Measurements from ENCODE around the gene KCTD15. TPM values are rescaled to one million over a fixed set of nuclear protein-coding genes. Genes with fewer than 3 reads are reported as not detected.

The KCTD15 gene
- total RNA-seq, 4 donors from 2014 or later, result 91.3 to 117 (median 95.0) TPM

DNA sequence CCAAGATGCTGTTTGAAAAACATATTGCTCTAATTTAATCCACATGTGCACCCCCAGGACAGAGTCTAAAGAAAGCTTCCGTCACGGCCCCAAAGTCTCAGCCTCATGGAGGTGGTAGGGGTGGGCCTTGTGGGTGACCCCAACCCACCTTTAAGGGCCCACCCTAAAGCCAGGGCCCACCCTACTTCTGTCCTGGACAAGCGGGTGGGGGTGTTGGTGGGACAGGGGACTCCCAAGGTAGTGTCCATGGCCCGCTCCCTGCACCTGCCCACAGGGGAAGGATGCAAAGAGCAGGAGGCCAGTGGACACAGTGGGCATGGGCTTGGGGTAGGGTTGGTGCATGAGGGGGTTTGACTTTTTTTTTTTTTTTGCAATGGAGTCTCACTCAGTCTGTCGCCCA lies 66.8 kb downstream of the KCTD15 start:
- no peaks in the 10 kb centered on the region for H3K9me3 ChIP-seq
- DNase-seq (ENCODE audit: extremely low spot score), result peak; percentile 21
- intact Hi-C loops (cut with DNase I), result no loop called here
- TF ChIP-seq, protein P1, sequence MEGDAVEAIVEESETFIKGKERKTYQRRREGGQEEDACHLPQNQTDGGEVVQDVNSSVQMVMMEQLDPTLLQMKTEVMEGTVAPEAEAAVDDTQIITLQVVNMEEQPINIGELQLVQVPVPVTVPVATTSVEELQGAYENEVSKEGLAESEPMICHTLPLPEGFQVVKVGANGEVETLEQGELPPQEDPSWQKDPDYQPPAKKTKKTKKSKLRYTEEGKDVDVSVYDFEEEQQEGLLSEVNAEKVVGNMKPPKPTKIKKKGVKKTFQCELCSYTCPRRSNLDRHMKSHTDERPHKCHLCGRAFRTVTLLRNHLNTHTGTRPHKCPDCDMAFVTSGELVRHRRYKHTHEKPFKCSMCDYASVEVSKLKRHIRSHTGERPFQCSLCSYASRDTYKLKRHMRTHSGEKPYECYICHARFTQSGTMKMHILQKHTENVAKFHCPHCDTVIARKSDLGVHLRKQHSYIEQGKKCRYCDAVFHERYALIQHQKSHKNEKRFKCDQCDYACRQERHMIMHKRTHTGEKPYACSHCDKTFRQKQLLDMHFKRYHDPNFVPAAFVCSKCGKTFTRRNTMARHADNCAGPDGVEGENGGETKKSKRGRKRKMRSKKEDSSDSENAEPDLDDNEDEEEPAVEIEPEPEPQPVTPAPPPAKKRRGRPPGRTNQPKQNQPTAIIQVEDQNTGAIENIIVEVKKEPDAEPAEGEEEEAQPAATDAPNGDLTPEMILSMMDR (IDR thresholded peaks at IDR 0.05), result no peak
- TF ChIP-seq POLR2AphosphoS5 (IDR thresholded peaks at IDR 0.05) (no peak), POLR2A (IDR thresholded peaks at IDR 0.05; ENCODE audit: low read depth) (no peak), EP300 (IDR thresholded peaks at IDR 0.05) (no peak)
- no peak overlapping the region for H3K4me3 ChIP-seq
- H3K27me3 ChIP-seq, result no peaks in the 10 kb centered on the region
- 95% methylated on average over 5 of the region's 5 CpGs for WGBS
- no peak overlapping the region for H3K27ac ChIP-seq (replicated peaks in 1 of 4)
- peaks cover 9 to 12% (median 10%) of the 10 kb centered on the region in 4 donors for H3K4me1 ChIP-seq
- no peaks in the 10 kb centered on the region for H3K36me3 ChIP-seq

DNA sequence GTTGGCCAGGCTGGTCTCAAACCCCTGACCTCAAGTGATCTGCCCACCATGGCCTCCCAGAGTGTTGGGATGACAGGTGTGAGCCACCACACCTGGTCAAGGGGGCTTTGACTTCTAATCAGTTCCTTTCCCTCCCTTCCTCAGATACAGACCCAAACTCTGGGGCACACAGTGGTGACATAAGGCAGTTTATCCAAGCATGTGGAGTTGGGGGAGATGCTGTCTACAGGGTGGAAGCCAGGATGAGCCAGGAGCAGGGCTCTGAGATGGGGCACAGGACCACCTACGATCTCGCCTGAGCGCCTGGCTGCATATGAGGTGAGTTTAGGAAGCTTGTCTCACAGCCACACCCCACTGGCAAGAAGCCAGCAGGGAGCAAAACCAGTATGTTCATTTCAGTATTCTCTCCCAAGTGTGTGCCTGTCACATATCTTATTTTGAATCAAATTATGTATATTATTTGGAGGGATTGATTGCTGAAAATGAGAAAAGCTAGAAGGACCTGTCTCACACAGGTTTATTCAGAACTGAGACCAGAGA lies 67.7 kb downstream of the KCTD15 start:
- intact Hi-C loops (cut with DNase I), result no loop called here
- Histone ChIP-seq H3K27ac (replicated peaks in 1 of 4) (no peak overlapping the region), H3K9me3 (no peaks in the 10 kb centered on the region), H3K36me3 (no peaks in the 10 kb centered on the region), H3K4me1 (peaks cover 17 to 20% (median 18%) of the 10 kb centered on the region in 4 donors), H3K27me3 (no peaks in the 10 kb centered on the region), H3K4me3 (no peak overlapping the region)
- WGBS, result 100% methylated on average over 3 of the region's 3 CpGs
- TF ChIP-seq, protein P1 (IDR thresholded peaks at IDR 0.05), result no peak
- TF ChIP-seq EP300 (IDR thresholded peaks at IDR 0.05) (no peak), POLR2A (IDR thresholded peaks at IDR 0.05; ENCODE audit: low read depth) (no peak), POLR2AphosphoS5 (IDR thresholded peaks at IDR 0.05) (no peak)
- peak; percentile 77 for DNase-seq (ENCODE audit: extremely low spot score)

DNA sequence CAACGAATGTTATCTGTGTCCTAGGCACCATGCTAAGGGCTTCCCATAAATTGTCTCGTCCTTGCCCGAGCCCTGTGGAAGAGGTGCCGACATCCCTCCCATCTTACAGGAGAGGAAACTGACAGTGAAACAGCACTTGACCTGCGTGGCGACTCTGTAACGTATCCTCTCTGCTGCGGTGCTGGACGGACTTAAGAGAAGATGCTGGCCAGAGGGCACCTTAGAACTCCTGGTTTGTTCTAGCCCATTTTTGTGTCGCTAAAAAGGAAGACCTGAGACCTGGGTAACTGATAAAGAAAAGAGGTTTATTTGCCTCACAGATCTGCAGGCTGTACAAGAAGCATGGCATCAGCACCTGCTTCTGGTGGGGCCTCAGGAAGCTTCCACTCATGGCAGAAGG lies 68.6 kb downstream of the KCTD15 start:
- 86% methylated on average over 10 of the region's 10 CpGs for WGBS
- TF ChIP-seq EP300 (IDR thresholded peaks at IDR 0.05), result no peak
- TF ChIP-seq, protein P1 (IDR thresholded peaks at IDR 0.05), result no peak
- no peak for TF ChIP-seq POLR2AphosphoS5 (IDR thresholded peaks at IDR 0.05)
- TF ChIP-seq POLR2A (IDR thresholded peaks at IDR 0.05; ENCODE audit: low read depth), result no peak
- H3K36me3 ChIP-seq, result no peaks in the 10 kb centered on the region
- H3K27me3 ChIP-seq, result no peaks in the 10 kb centered on the region
- intact Hi-C loops (cut with DNase I), result no loop called here
- DNase-seq (ENCODE audit: extremely low spot score), result peak; percentile 55
- no peak overlapping the region for H3K4me3 ChIP-seq
- peaks cover 17 to 20% (median 18%) of the 10 kb centered on the region in 4 donors for H3K4me1 ChIP-seq
- H3K9me3 ChIP-seq, result no peaks in the 10 kb centered on the region
- H3K27ac ChIP-seq (replicated peaks in 1 of 4), result no peak overlapping the region

Other genes starting within 250 kb of the KCTD15 start
- gene CHST8, start 174.9 kb upstream of the KCTD15 start, total RNA-seq, result under 1 TPM in 1 of 4 donors, not detected in 3; 0.66 TPM

Measured in esophagus muscularis mucosa (tissue), 4 donors.